ENCODE data around the gene SEC14L5. TPM values are rescaled to one million over a fixed set of nuclear protein-coding genes. Genes with fewer than 3 reads are reported as not detected.

SEC14L5 gene
- total RNA-seq, 1 experiment from 2014 or later: 2.3 TPM

- DNase-seq (ENCODE audit: low spot score) (peak; percentile 35), ATAC-seq (peak; percentile 72)
- Mint-ChIP-seq H3K4me1 (peaks cover 21% of the 10 kb centered on the region), H3K36me3 (no peaks in the 10 kb centered on the region), H3K27me3 (ENCODE audit: low read depth) (no peaks in the 10 kb centered on the region), H3K9me3 (no peaks in the 10 kb centered on the region), H3K27ac (no peak overlapping the region), H3K4me3 (no peak overlapping the region)
- ChIA-PET CTCF (interaction anchor here (1.3 to 1.5 kb wide), 4 partner anchors 15 to 106 kb away, joined by 3 to 6 read pairs (median 4); partner anchors contain the start of gene SEC14L5), POLR2A (interaction anchor here (0.6 kb wide), 1 partner anchor 18 kb away, joined by 3 read pairs; the partner anchor contains the start of gene PPL)
- TF ChIP-seq ZNF423 (CRISPR knock-in tag; IDR thresholded peaks at IDR 0.05): peak; percentile 19; the same call in 1 of the 2 replicates
- no peak for TF ChIP-seq TCF7 (CRISPR knock-in tag; IDR thresholded peaks at IDR 0.05; ENCODE audit: low read depth)
These were observed 39.3 kb upstream of the SEC14L5 start for GRCh38 chr16:4918781-4919251.

DNA sequence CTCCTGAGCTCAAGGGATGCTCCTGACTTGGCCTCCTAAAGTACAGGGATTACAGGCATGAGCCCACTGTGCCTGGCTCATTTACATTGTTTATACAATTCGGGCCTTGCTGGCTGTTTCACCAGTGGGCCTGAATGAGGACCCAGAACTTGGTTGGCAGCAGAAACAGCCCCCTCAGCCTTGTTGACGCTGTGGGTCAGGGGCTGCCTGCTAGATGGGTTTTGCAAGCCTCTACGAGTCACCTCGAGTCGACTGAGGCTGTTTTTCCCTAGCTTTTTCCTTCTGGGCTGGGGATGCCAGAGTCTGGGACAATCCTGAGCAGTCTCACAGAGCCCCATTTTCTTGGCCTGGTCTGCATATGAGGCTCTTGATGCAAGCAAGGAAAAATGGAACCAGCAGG lies 37.3 kb upstream of the SEC14L5 start:
- Mint-ChIP-seq H3K36me3 (no peaks in the 10 kb centered on the region), H3K4me3 (no peak overlapping the region), H3K4me1 (peaks cover 38% of the 10 kb centered on the region), H3K9me3 (no peaks in the 10 kb centered on the region), H3K27ac (no peak overlapping the region), H3K27me3 (ENCODE audit: low read depth) (no peaks in the 10 kb centered on the region)
- ATAC-seq (no peak), DNase-seq (ENCODE audit: low spot score) (no peak)
- TF ChIP-seq ZNF425 (CRISPR knock-in tag; conservative IDR thresholded peaks at IDR 0.05): no peak
- TF ChIP-seq STAT6 (CRISPR knock-in tag; conservative IDR thresholded peaks at IDR 0.05; ENCODE audit: low read depth): no peak
- TF ChIP-seq SMAD3 (CRISPR knock-in tag; IDR thresholded peaks at IDR 0.05; ENCODE audit: borderline replicate concordance): no peak
- TF ChIP-seq, protein P1, sequence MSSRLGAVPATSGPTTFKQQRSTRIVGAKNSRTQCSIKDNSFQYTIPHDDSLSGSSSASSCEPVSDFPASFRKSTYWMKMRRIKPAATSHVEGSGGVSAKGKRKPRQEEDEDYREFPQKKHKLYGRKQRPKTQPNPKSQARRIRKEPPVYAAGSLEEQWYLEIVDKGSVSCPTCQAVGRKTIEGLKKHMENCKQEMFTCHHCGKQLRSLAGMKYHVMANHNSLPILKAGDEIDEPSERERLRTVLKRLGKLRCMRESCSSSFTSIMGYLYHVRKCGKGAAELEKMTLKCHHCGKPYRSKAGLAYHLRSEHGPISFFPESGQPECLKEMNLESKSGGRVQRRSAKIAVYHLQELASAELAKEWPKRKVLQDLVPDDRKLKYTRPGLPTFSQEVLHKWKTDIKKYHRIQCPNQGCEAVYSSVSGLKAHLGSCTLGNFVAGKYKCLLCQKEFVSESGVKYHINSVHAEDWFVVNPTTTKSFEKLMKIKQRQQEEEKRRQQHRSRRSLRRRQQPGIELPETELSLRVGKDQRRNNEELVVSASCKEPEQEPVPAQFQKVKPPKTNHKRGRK (CRISPR knock-in tag; IDR thresholded peaks at IDR 0.05; ENCODE audit: borderline replicate concordance): no peak
- TF ChIP-seq, protein P2, sequence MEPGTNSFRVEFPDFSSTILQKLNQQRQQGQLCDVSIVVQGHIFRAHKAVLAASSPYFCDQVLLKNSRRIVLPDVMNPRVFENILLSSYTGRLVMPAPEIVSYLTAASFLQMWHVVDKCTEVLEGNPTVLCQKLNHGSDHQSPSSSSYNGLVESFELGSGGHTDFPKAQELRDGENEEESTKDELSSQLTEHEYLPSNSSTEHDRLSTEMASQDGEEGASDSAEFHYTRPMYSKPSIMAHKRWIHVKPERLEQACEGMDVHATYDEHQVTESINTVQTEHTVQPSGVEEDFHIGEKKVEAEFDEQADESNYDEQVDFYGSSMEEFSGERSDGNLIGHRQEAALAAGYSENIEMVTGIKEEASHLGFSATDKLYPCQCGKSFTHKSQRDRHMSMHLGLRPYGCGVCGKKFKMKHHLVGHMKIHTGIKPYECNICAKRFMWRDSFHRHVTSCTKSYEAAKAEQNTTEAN (CRISPR knock-in tag; IDR thresholded peaks at IDR 0.05): no peak
- POLR2A ChIA-PET: no interaction called here
- CTCF ChIA-PET: interaction anchor here (1.5 kb wide), 1 partner anchor 16 kb away, joined by 5 read pairs; the partner anchor contains the start of gene PPL

DNA sequence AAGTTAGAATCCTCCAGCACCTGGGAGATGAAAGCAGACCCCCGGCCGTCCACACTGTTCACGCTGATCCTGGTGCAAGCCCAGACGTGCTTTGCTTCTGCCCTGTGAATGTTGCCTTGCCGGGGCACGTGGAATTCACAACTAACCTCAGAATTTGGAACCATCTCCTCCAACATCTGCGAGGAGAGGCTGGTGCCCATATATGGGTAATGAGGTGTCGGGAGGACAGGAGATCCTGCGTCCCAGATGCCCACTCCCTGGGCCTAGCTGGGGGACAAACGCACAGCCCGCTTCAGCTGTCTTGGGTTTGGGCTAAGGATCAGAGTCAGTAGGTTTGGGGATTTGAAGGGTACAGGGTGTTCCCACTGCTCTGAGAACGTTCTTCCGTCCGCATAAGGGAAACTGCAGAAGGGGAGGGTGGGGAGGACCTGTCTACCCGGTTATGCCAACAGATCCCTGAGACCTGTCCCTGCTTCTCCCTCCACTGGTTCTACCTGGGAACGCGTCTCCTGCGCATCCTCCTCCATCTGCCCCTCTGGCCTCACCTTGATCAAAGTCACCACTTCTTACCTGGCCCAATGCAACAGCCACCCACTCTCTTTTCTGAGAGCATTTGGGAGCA lies 35.3 kb upstream of the SEC14L5 start:
- CTCF ChIA-PET: interaction anchor here (1.5 to 1.6 kb wide), 2 partner anchors 14 to 33 kb away, joined by 5 to 6 read pairs; partner anchors contain the start of gene PPL
- peak overlapping the region; percentile 66 for H3K27ac Mint-ChIP-seq
- H3K27me3 Mint-ChIP-seq (ENCODE audit: low read depth): no peaks in the 10 kb centered on the region; the same call in 1 of the 2 replicates
- POLR2A ChIA-PET: no interaction called here
- peaks cover 8% of the 10 kb centered on the region for H3K9me3 Mint-ChIP-seq
- peaks cover 43% of the 10 kb centered on the region for H3K4me1 Mint-ChIP-seq
- DNase-seq (ENCODE audit: low spot score) (no peak), ATAC-seq (no peak)
- no peak overlapping the region for H3K4me3 Mint-ChIP-seq
- H3K36me3 Mint-ChIP-seq: peaks cover 12% of the 10 kb centered on the region
- TF ChIP-seq FOXJ3 (CRISPR knock-in tag; IDR thresholded peaks at IDR 0.05; ENCODE audit: borderline replicate concordance) (no peak), PRDM15 (CRISPR knock-in tag; IDR thresholded peaks at IDR 0.05) (no peak), JUN (CRISPR knock-in tag; IDR thresholded peaks at IDR 0.05) (no peak), FOXP1 (CRISPR knock-in tag; IDR thresholded peaks at IDR 0.05; ENCODE audit: borderline replicate concordance) (no peak), JAZF1 (CRISPR knock-in tag; IDR thresholded peaks at IDR 0.05) (no peak), ZSCAN18 (CRISPR knock-in tag; IDR thresholded peaks at IDR 0.05) (no peak), GTF2I (CRISPR knock-in tag; conservative IDR thresholded peaks at IDR 0.05) (no peak), NFE2L1 (CRISPR knock-in tag; IDR thresholded peaks at IDR 0.05) (no peak)
